ENCODE results near the gene MLN. TPM values are rescaled to one million over a fixed set of nuclear protein-coding genes. Genes with fewer than 3 reads are reported as not detected.

MLN gene
- total and polyA plus RNA-seq, 2 of the 4 experiments (the other 2 are of a cell fraction) = not detected

DNA sequence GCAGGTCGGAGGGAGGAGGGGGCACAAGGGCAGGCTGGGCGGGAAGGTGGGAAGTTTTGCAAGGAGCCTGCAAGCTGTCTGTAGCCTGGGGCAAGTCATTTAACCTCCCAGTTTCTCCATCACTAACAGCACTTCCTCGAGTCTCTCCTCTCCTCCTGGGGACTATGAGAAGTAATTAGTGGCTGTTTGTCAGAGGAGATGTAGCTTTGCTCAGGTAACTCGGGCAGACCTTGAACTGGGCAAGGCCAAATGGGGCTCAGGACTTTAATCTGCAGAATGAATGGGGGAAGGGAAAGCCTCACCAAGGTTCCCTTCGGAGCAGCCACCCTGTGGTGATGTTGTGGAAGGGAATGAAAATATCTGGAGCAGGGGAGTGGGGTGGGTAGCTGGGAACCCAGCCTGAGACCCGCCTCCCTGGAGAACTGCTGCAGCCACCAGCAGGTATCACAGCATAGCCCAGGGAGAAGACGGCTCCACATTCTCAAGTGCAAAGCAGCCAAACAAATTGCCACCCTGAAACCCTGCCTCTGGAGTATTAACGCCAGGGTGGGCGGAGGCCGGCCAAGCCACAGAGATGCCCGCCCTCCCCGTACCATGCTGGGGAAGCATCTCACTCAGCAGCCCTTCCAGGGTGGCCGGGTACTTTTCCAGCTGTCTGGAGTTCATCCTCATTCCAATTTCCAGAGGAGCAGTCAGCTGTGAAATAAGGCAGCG is 8.7 kb downstream of the MLN start:
- no peak overlapping the region for H2BK120ac ChIP-seq (ENCODE audit: low read depth, low read length)
- DNase-seq (no peak), ATAC-seq (ENCODE audit: low read depth) (no peak)
- peaks cover 20% of the 10 kb centered on the region for H3K27me3 ChIP-seq (ENCODE audit: control insufficient read depth, insufficient read depth, low read length)
- no peak for TF ChIP-seq POLR2A (IDR thresholded peaks at IDR 0.05; ENCODE audit: low read depth, low read length)
- no peak for TF ChIP-seq RFX5 (IDR thresholded peaks at IDR 0.05; ENCODE audit: low read depth, low read length)
- TF ChIP-seq MAZ (IDR thresholded peaks at IDR 0.05; ENCODE audit: borderline replicate concordance, low read depth, low read length) = no peak
- TF ChIP-seq BHLHE40 (IDR thresholded peaks at IDR 0.05; ENCODE audit: low read depth, low read length) = no peak
- TF ChIP-seq MXI1 (IDR thresholded peaks at IDR 0.05; ENCODE audit: borderline replicate concordance, low read depth, low read length) = no peak
- TF ChIP-seq, protein P1, sequence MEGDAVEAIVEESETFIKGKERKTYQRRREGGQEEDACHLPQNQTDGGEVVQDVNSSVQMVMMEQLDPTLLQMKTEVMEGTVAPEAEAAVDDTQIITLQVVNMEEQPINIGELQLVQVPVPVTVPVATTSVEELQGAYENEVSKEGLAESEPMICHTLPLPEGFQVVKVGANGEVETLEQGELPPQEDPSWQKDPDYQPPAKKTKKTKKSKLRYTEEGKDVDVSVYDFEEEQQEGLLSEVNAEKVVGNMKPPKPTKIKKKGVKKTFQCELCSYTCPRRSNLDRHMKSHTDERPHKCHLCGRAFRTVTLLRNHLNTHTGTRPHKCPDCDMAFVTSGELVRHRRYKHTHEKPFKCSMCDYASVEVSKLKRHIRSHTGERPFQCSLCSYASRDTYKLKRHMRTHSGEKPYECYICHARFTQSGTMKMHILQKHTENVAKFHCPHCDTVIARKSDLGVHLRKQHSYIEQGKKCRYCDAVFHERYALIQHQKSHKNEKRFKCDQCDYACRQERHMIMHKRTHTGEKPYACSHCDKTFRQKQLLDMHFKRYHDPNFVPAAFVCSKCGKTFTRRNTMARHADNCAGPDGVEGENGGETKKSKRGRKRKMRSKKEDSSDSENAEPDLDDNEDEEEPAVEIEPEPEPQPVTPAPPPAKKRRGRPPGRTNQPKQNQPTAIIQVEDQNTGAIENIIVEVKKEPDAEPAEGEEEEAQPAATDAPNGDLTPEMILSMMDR (conservative IDR thresholded peaks at IDR 0.05; ENCODE audit: low read depth, low read length) = no peak
- no peak for TF ChIP-seq NFE2L2 (IDR thresholded peaks at IDR 0.05; ENCODE audit: low read depth, low read length)
- no peak for TF ChIP-seq SMC3 (IDR thresholded peaks at IDR 0.05; ENCODE audit: low read depth, low read length)
- TF ChIP-seq FOS (IDR thresholded peaks at IDR 0.05; ENCODE audit: low read depth, low read length) = no peak
- TF ChIP-seq RAD21 (IDR thresholded peaks at IDR 0.05; ENCODE audit: low read length) = no peak
- no peak for TF ChIP-seq MAFK (IDR thresholded peaks at IDR 0.05; ENCODE audit: low read depth, low read length)
- TF ChIP-seq, protein P2, sequence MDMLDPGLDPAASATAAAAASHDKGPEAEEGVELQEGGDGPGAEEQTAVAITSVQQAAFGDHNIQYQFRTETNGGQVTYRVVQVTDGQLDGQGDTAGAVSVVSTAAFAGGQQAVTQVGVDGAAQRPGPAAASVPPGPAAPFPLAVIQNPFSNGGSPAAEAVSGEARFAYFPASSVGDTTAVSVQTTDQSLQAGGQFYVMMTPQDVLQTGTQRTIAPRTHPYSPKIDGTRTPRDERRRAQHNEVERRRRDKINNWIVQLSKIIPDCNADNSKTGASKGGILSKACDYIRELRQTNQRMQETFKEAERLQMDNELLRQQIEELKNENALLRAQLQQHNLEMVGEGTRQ (IDR thresholded peaks at IDR 0.05; ENCODE audit: low read depth, low read length) = no peak
- no peak for TF ChIP-seq CEBPB (IDR thresholded peaks at IDR 0.05; ENCODE audit: low read depth, low read length)
- no peak for TF ChIP-seq CHD1 (IDR thresholded peaks at IDR 0.05; ENCODE audit: low read depth, low read length)
- TF ChIP-seq, protein P3, sequence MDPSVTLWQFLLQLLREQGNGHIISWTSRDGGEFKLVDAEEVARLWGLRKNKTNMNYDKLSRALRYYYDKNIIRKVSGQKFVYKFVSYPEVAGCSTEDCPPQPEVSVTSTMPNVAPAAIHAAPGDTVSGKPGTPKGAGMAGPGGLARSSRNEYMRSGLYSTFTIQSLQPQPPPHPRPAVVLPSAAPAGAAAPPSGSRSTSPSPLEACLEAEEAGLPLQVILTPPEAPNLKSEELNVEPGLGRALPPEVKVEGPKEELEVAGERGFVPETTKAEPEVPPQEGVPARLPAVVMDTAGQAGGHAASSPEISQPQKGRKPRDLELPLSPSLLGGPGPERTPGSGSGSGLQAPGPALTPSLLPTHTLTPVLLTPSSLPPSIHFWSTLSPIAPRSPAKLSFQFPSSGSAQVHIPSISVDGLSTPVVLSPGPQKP (IDR thresholded peaks at IDR 0.05; ENCODE audit: borderline replicate concordance, low read depth, low read length) = no peak
- no peak for TF ChIP-seq RCOR1 (IDR thresholded peaks at IDR 0.05; ENCODE audit: insufficient replicate concordance, low read length)
- no peak overlapping the region for H3K4ac ChIP-seq (ENCODE audit: low read depth, low read length)
- H3K4me2 ChIP-seq (ENCODE audit: low read depth, low read length) = no peak overlapping the region
- no peak overlapping the region for H4K5ac ChIP-seq (ENCODE audit: low read depth, low read length)
- H3K9me1 ChIP-seq (ENCODE audit: insufficient read depth, low read length) = no peaks in the 10 kb centered on the region
- no peak overlapping the region for H2BK5ac ChIP-seq (ENCODE audit: low read depth, low read length, poor library complexity, severe bottlenecking)
- no peak overlapping the region for H3K9ac ChIP-seq (ENCODE audit: low read depth, low read length)
- no peak overlapping the region for H3K56ac ChIP-seq (ENCODE audit: extremely low read depth, insufficient read depth, low read length)
- intact Hi-C loops (cut with micrococcal nuclease) (no loop called here), in situ Hi-C loops (cut with MboI; ENCODE audit: low sequenced_read_pairs) (no loop called here), dilution Hi-C loops (cut with HindIII; ENCODE audit: low sequenced_read_pairs, unreplicated experiment) (no loop called here)
- CTCF ChIA-PET = no interaction called here
- POLR2A ChIA-PET (ENCODE audit: unreplicated experiment) = no interaction called here
- H3K18ac ChIP-seq (ENCODE audit: low read depth, low read length) = no peak overlapping the region
- no peak overlapping the region for H3K23ac ChIP-seq (ENCODE audit: low read depth, low read length)
- H3K79me1 ChIP-seq (ENCODE audit: low read depth in 1 of 2, low read length in 2 of 2) = peaks cover 0 to under 1% of the 10 kb centered on the region in 2 experiments; a peak in 2 of 4 replicates
- no peak overlapping the region for H2AK5ac ChIP-seq (ENCODE audit: low read depth, low read length)
- no peaks in the 10 kb centered on the region for H3K4me1 ChIP-seq (ENCODE audit: control insufficient read depth, insufficient read depth, low read length)
- H4K91ac ChIP-seq (ENCODE audit: insufficient read depth, low read depth, low read length) = no peak overlapping the region
- H3K4me3 ChIP-seq (ENCODE audit: insufficient read depth, low read depth, low read length) = no peak overlapping the region
- no peak overlapping the region for H2BK20ac ChIP-seq (ENCODE audit: low read depth, low read length)
- H3K36me3 ChIP-seq (ENCODE audit: control insufficient read depth, insufficient read depth, low read length) = no peaks in the 10 kb centered on the region
- H2BK15ac ChIP-seq (ENCODE audit: low read depth, low read length) = no peak overlapping the region
- H3K27ac ChIP-seq (ENCODE audit: insufficient read depth, low read length) = no peak overlapping the region
- H2AK9ac ChIP-seq (replicated peaks; ENCODE audit: low read depth, low read length, poor library complexity) = no peak overlapping the region
- no peaks in the 10 kb centered on the region for H4K20me1 ChIP-seq (ENCODE audit: insufficient read depth, low read length)
- no peak overlapping the region for H2AFZ ChIP-seq (replicated peaks; ENCODE audit: low read length, poor library complexity)
- no peak overlapping the region for H3K14ac ChIP-seq (replicated peaks; ENCODE audit: low read depth, low read length)
- 32% methylated on average over 3 of the region's 14 CpGs; no CpG with 5 or more reads in 1 of the 2 experiments for WGBS, 2 experiments (ENCODE audit: extremely low coverage in 2 of 2, insufficient read length in 1 of 2)
- H3K9me3 ChIP-seq (ENCODE audit: control insufficient read depth, insufficient read depth, low read length) = no peaks in the 10 kb centered on the region
- no TSS peak for BruUV-seq (replicated peaks)
- H4K8ac ChIP-seq (ENCODE audit: low read depth in 2 of 2, low read length in 2 of 2) = no peak overlapping the region
